ENCODE data around the gene PUM2.
A peak's percentile ranks its signal among the peaks of the same experiment; 100 is the strongest.

PUM2 gene

GRCh38 chr2:20346565-20347381, 3.9 kb downstream of the PUM2 start:
- peaks cover 78% of the 10 kb centered on the region for H4K20me1 ChIP-seq (ENCODE audit: insufficient read depth, low read length)
- H3K4me1 ChIP-seq (ENCODE audit: low read length), result peaks cover 34% of the 10 kb centered on the region
- TF ChIP-seq EZH2phosphoT487 (IDR thresholded peaks at IDR 0.05; ENCODE audit: low read depth) (no peak), CTCF (IDR thresholded peaks at IDR 0.05; ENCODE audit: low read depth, low read length) (no peak)
- H3K79me2 ChIP-seq (ENCODE audit: low read length), result peaks cover 94% of the 10 kb centered on the region
- no peak overlapping the region for H3K4me3 ChIP-seq (ENCODE audit: low read length)
- no peaks in the 10 kb centered on the region for H3K9me3 ChIP-seq (ENCODE audit: insufficient read depth, low read length)
- H3K9ac ChIP-seq (ENCODE audit: low read length), result no peak overlapping the region
- no peak overlapping the region for H3K4me2 ChIP-seq (ENCODE audit: low read length)
- no peaks in the 10 kb centered on the region for H3K27me3 ChIP-seq (ENCODE audit: low read depth, low read length)
- H3K27ac ChIP-seq (ENCODE audit: low read length), result no peak overlapping the region
- peaks cover 24% of the 10 kb centered on the region for H3K36me3 ChIP-seq (replicated peaks; ENCODE audit: low read depth, low read length)
- no peak overlapping the region for H2AFZ ChIP-seq (ENCODE audit: low read depth, low read length)

GRCh38 chr2:20343128-20343527, 7.5 kb downstream of the PUM2 start:
- Histone ChIP-seq H3K36me3 (replicated peaks; ENCODE audit: low read depth, low read length) (peaks cover 12% of the 10 kb centered on the region), H3K4me1 (ENCODE audit: low read length) (peaks cover 21% of the 10 kb centered on the region), H3K9ac (ENCODE audit: low read length) (no peak overlapping the region), H3K9me3 (ENCODE audit: insufficient read depth, low read length) (no peaks in the 10 kb centered on the region), H3K27ac (ENCODE audit: low read length) (no peak overlapping the region), H4K20me1 (ENCODE audit: insufficient read depth, low read length) (peaks cover 95% of the 10 kb centered on the region), H3K4me2 (ENCODE audit: low read length) (no peak overlapping the region), H3K27me3 (ENCODE audit: low read depth, low read length) (no peaks in the 10 kb centered on the region), H3K4me3 (ENCODE audit: low read length) (no peak overlapping the region), H3K79me2 (ENCODE audit: low read length) (peaks cover 100% of the 10 kb centered on the region), H2AFZ (ENCODE audit: low read depth, low read length) (no peak overlapping the region)
- no peak for TF ChIP-seq EZH2phosphoT487 (IDR thresholded peaks at IDR 0.05; ENCODE audit: low read depth)
- no peak for TF ChIP-seq CTCF (IDR thresholded peaks at IDR 0.05; ENCODE audit: low read depth, low read length)

GRCh38 chr2:20339012-20339411, 11.6 kb downstream of the PUM2 start:
- H3K27ac ChIP-seq (ENCODE audit: low read length), result no peak overlapping the region
- H3K9ac ChIP-seq (ENCODE audit: low read length), result no peak overlapping the region
- H3K36me3 ChIP-seq (replicated peaks; ENCODE audit: low read depth, low read length), result peaks cover 11% of the 10 kb centered on the region
- H3K9me3 ChIP-seq (ENCODE audit: insufficient read depth, low read length), result no peaks in the 10 kb centered on the region
- no peak overlapping the region for H2AFZ ChIP-seq (ENCODE audit: low read depth, low read length)
- no peak overlapping the region for H3K4me2 ChIP-seq (ENCODE audit: low read length)
- peaks cover 100% of the 10 kb centered on the region for H3K79me2 ChIP-seq (ENCODE audit: low read length)
- H4K20me1 ChIP-seq (ENCODE audit: insufficient read depth, low read length), result peaks cover 96% of the 10 kb centered on the region
- H3K4me3 ChIP-seq (ENCODE audit: low read length), result no peak overlapping the region
- peaks cover 19% of the 10 kb centered on the region for H3K4me1 ChIP-seq (ENCODE audit: low read length)
- no peaks in the 10 kb centered on the region for H3K27me3 ChIP-seq (ENCODE audit: low read depth, low read length)
- no peak for TF ChIP-seq EZH2phosphoT487 (IDR thresholded peaks at IDR 0.05; ENCODE audit: low read depth)
- TF ChIP-seq CTCF (IDR thresholded peaks at IDR 0.05; ENCODE audit: low read depth, low read length), result no peak

- Histone ChIP-seq H2AFZ (ENCODE audit: low read depth, low read length) (no peak overlapping the region), H3K4me1 (ENCODE audit: low read length) (peaks cover 58% of the 10 kb centered on the region), H3K79me2 (ENCODE audit: low read length) (peaks cover 100% of the 10 kb centered on the region), H3K36me3 (replicated peaks; ENCODE audit: low read depth, low read length) (peaks cover 43% of the 10 kb centered on the region), H3K27ac (ENCODE audit: low read length) (peak overlapping the region; percentile 56; the same call in 1 of the 2 replicates), H3K27me3 (ENCODE audit: low read depth, low read length) (no peaks in the 10 kb centered on the region), H4K20me1 (ENCODE audit: insufficient read depth, low read length) (peaks cover 100% of the 10 kb centered on the region), H3K9me3 (ENCODE audit: insufficient read depth, low read length) (no peaks in the 10 kb centered on the region), H3K4me2 (ENCODE audit: low read length) (peak overlapping the region; percentile 33; the same call in 1 of the 2 replicates), H3K9ac (ENCODE audit: low read length) (no peak overlapping the region), H3K4me3 (ENCODE audit: low read length) (no peak overlapping the region)
- TF ChIP-seq CTCF (IDR thresholded peaks at IDR 0.05; ENCODE audit: low read depth, low read length) (no peak), EZH2phosphoT487 (IDR thresholded peaks at IDR 0.05; ENCODE audit: low read depth) (no peak)
These were observed 15.9 kb downstream of the PUM2 start for GRCh38 chr2:20334605-20335203.

All from OCI-LY3 (cell line).